HG03025 (cell line): Measurements from ENCODE around the gene IL1A.

Source experiments
- ATAC-seq: cut with Tn5 transposase; IDR thresholded peaks from one replicate; pipeline ENCODE4 v1.9.1; 2021; ENCODE audit warnings: mild to moderate bottlenecking, moderate library complexity; ENCODE audit not compliant: unreplicated experiment, low FRiP score

Gene IL1A

DNA sequence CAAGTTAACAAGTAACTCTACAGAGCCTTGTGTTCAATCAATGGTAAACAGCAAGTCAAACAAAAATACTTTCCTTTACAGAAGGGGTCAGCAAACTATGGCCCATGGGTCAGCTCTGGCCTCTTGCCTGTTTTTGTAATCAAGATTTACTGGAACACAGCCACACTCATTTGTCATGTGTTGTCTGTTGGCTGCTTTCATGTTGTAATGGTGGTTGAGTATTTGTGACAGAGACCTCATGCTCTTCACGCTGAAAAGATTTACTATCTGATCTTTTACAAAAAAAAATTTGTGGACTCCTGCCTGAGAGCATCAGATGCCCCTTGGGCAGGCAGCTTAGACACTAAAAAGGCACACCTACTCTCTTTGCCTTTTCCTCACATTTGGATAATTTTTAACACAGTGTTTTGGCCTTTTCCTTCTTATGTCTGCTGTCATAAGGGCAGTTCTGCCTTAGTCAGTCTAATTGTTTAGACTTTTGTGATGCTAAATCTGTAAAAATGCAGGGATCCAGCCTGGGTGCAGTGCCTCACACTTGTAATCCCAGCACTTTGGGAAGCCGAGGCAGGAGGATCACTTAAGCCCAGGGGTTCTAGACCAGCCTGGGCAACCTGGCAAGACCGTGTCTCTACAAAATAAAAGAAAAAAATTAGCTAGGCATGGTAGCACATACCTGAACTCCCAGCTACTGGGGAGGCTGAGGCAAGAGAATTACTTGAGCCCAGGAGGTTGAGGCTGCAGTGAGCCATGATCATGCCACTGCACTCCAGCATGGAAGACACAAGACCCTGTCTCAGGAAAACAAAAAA is 34.0 kb upstream of the IL1A start:
- ATAC-seq = no peak

DNA sequence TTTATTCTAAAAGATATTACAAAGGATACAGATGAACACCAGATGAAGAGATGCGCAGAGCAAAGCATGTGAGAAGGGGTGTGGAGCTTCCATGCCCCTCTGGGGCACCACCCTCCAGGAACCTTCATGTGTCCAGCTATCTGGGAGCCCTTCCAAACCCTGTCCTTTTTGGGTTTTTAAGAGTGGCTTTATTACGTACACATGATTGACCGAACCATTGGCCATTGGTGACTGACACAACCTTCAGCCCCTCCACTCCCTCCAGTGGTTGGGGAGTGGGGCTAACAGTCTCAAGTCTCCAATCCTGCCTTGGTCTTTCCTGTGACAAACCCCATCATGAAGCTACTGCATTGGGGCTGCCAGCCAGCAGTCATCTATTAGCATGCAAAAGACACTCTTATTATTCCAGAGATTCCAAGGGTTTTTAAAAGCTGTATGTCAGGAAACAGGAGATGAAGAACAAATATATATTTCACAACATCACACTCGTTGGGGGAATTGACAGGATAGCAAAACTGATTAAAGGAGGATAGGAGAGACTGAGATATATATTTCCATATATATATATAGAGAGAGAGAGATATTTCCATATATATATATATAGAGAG is 32.9 kb upstream of the IL1A start:
- no peak for ATAC-seq

DNA sequence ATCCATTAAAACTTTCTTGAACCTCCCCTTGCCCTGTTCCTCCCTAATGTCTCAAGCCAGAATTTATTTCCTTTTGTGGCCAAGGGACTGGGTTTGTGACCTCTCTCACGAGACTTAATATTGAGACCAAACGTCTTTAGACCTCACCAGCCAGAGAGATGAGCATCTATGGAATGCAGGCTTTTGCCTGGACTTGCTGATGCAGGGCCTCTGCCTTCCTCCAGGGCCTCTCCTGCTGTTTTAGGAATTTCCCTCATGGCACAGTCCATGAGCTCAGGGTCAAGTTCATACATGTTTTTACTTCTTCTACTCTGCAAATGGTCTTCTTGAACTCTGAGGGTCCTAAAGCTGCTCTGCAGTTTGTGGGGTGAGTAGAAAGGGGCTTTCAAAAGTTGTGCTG is 30.0 kb upstream of the IL1A start:
- ATAC-seq = no peak

DNA sequence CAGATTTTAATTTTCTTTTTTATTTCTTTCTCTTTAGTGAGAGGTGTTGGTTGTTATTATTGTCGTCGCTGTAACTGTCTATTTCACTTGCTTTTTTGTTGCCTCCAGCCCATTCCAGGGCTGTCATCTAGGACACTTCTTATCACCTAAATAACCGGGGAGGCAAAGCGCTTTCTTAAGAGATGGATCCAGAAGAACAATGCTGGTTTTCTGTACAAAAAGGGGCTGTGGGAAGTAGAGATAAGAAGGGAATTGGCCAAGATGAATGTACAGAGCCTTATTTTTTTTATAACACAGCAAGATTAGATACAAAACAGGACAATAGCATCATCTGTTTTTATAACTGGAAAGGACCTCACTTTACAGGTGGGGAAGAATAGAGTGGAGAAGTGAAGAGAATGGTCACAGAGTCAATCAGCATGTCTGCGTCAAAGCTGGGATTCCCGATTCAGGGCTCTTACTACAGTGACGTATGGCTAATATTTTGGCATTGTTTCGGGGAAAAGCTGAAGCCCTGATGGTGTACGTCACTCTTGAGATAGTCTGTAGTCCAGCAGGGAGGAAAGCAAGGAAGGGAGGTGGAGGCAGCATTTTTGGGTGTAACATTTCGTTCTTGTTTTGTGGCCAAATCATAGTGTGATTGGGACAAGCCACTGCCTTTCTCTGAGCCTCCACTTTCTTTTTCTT is 29.1 kb upstream of the IL1A start:
- no peak for ATAC-seq

DNA sequence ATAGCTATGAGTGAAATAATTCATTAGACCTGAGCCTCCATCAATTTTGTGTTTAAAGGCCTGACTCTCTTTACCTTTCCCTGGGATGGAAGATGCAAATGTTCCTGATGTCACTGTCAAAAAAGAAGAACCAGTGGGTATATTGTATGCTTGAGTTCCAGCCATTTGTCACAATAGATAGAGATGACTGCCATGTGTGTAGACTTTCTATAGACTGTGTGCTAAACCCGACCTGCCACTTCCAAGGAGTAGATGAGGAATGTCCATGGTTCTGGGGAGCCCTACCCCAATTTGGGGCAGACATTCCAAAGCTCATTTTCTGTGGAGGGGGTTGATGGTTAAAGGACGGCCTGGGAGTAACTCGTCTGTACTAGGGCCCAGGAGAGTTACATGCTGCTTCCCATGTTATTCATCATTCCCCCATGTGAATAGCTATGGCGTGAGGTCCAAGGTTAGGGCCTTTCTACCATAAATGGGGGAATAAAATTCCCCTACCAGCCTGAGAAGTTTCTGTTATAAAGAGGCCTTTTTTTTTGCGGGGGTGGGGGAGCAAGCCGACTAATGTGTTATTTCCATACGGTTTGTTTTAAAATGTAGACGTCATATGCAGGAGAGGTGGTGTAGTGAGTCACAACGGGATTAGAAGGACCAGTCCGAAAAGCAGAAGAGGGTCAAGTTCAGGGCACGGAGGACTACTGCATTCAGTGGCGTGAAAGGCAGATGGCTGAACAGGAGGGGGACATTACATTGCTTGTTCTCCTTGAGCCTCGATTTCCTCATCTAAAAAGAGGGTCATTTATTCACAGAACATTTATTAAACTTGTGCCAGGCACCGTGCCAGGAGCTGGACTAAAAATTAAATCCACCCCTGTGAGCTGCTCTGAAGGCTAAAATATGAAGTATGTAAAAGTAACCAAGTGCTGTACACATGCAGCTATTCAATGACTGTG is 28.3 kb upstream of the IL1A start:
- no peak for ATAC-seq

DNA sequence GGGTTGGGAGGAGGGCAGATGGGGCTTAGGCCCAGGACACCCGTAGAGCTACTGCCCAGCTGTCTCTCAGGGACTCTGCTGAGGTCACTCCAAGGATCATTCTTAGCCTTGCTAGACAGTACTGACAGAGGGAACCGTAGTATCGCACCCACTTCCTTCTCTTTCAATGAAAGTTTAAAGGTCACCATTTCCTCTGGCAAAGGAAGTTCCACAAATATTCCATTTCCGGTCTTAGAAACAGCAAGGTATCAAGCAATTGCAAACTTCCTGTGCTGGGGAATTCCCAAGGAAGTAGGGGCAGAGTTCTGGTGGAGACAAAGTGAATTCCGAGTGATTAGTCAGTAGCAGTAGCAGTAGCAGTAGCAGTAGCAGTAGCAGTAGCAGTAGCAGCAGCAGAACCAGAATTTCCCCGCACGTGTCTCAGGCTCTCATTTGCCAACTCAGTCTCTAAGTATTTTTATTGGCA is 27.6 kb upstream of the IL1A start:
- ATAC-seq = no peak

DNA sequence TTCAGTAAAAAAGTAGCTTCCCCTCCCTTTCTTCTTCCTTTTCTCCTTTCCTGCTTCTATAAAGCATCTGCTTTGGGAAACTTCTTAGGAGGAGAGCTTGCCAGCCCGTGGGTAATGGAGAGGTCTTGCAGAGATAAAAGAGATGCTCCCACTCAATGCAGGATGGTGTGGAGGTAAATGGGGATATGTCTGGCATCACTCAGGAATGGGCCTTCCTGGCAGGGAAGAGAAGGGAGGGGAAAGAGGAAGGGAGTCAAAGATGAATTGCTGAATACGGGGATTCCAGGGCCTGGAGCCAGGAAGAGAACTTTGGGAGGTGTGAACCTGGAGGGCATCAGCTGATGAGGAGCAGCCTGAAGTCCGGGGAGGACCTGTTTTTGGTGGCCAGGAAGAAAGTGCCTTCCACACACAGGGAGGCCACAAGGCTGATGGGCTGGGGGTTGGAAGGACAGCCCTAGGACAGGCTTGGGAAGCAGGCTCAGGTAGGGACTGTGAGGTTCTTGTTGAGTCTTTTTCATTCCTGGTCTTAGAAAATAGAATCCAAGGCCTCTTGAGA is 27.1 kb upstream of the IL1A start:
- no peak for ATAC-seq

DNA sequence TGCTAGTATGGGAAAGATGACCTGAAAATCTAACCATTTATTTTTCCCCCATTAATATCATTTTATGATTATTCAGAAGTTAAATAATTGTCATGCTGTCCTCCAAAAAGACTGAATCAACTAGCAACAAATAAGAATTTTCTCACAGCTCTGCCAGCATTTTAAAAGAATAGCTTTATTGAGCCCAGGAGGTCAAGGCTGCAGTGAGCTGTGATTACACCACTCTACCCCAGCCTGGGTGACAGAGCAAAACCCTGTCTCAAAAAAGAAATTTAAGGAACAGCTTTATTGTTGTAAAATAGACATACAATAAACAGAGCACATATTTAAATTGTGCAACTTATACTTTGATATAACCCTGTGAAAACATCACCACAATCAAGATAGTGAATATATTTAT is 24.8 kb upstream of the IL1A start:
- no peak for ATAC-seq

DNA sequence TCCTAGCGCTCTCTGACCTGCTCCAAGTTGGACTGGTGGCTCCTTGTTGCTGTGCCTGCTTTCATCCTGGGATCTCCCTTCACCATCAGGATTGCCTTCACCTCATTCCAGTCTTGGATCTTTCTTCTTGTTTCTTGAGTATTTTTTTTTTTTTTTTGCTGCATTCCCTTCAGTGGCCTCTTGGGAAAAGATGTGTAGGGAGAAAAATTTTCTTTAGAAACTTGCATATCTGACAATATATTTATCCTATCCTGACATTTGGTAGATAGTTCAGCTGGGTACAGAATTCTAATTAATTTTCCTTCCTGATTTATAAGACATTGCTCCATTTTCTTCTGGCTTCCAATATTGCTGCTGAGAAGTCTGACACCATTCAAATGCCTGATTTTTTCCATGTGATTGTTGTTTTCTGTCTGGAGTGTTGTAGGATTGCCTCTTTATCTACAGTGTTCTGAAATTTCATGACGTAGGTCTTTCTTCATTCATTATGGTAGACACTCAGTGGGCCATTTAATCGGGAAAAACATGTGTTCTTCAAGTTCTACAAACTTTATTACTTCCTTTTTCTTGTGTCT is 23.0 kb upstream of the IL1A start:
- no peak for ATAC-seq

DNA sequence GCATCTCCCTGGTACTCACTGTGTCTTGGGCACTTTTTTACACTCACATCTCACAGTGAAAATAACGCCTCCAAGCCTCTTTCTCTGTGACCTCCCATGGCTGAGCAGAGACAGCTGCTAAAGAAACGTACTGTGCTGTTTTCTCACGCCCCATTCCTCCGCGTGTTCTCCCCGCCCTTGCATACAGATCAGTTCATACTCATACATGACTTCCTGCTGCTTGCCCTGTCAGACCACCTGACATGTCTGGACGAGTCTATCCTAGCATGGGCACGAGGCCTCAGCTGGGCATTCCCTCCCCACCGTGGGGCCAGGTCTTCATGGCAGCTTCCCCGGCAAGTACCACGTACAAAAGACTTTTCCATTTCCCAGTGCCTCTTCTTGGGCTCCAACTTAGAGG is 21.2 kb upstream of the IL1A start:
- ATAC-seq = peak; percentile 72

DNA sequence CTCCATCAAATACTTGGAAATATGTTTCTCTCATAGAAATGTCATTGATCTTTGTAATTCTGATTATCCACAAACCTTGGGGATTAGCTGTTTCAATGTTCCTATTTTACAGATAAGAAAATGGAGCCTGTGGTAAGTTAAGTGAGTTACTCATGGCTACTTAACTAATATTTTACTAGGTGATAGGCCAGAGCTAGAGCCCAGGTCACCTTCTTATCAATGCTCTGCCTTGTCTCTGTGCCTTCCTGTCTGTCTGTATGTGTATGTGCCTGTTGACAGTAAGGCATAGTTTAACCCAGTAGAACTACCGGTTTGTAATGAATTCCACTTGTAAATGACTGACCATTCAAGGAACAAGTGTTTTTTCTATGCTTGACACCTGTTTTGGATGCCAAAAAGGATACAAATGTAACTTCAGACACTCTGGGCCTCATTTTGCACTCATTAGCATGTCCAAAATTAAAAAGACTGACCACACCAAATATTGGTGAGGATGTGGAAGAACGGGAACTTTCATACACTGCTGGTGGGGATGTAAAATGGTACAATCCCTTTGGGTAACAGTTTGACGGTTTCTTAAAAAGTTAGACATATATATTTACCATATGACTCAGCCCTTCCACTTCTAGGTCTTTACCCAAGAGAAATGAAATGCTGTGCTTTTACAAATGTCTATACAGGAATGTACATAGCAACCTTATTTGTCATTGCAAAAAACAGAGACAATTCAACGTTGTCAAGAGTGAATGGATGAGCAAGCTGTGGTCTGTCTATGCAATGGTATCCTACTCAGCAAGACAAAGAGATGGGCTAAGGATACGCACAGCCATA is 19.6 kb upstream of the IL1A start:
- ATAC-seq = no peak

DNA sequence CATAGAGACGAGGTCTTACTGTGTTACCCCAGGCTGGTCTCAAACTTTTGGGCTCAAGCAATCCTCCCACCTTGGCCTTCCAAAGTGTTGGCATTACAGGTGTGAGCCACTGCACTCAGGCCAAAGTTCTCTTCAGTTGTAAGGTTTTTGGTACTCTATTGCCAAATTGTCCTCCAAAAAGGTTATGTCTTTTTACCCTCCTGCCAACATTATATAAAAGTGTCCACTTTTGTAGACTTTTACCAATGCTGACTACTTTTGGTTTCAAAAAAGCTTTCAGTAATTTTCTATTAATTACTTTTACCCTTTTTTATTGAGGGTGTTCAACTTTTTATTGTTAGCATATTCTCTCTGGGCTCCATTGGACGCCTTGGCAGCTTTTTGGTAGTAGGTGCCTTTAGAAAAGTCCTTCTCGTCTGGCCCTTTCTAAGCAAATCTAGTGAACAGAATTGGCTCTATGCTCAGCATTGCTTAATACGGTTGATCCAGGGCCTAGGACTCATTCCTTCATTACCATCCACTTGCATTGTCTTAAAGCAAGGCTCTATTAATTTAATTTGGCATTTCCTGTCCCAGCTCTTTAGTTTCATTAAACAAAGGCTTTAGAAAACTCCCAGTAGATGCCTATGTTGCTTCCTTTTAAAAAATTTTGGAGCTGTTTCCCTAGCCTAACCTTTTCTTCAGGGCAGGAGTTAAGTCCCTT is 16.7 kb upstream of the IL1A start:
- ATAC-seq = no peak

DNA sequence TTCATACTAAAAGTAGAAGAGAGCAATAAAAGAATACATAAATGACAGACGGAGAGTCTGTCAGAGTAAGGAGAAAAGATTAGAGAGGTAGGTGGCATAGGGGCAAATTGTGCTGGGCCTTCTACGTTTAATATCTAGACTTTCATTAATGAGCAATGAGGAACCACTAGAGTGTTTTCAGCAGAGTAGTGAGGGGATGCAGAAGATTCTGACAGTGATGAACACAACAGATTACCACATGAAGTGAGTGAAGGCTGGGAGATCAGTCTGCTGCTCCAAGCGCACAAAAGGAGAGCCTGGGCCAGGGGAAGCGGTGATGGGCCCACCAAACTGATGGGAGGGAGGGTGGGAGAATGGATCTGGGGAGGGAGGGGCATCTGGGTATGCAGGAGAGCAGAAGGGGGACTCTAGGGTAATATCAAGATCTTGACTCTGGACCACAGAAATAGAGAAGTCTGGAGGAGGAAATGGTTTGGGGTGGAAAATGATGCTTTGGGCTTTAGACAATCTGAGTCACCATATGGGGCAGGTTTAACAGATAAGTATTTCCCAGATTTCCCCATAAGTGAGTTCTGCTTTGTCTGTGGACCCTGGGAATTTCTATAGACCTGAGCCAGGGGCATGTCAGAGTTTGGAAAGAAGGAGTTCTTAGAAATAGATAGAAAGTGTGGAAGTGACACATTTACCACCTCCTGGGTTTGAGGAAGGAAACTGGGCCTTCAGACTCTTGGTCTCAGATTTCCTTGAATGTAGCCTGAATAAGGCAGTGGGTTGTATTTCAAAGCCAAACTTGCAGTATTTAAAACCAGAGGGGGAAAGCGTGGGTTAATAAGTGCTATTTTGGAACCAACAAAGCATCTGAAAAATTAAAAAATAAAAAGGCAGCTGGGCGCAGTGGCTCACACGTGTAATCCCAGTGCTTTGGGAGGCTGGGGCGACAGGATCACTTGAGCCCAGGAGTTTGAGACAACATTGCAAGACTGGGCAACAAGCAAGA is 15.0 kb upstream of the IL1A start:
- no peak for ATAC-seq

DNA sequence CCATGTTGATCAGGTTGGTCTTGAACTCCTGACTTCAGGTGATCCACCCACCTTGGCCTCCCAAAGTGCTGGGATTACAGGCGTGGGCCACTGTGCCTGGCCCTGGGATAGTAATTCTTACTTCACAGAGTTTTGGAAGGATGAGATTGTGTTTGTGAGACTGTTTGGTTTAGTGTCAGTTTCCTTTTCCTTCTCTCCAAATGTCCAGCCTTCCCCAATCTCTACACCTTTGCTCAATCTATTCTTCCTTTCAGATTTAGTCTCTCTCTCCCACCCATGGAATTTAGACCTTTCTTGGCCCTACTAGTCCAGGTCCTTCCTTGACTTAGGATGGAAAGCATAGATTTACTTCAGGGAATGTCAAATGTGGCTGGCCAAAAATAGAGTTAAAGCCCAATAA is 12.2 kb upstream of the IL1A start:
- ATAC-seq = no peak

DNA sequence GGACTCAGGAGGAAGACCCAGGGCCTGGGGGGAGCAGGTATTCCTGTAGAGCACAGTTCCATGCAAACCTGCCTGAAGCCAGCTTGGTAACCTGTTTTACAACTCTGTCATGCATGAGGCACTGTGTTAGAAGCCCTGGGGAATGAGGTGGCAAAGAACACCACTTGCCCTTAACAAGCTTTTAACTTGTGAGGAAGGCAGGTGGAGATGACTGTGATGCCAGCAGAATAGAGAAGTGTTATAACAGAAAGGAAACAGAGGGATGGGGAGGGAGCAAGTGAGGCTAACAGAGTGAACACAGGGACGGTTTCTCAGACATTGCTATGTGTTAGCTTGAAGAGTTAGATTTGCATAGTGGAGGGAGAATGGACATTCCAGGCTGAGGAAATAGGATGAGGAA is 11.5 kb upstream of the IL1A start:
- ATAC-seq = no peak

DNA sequence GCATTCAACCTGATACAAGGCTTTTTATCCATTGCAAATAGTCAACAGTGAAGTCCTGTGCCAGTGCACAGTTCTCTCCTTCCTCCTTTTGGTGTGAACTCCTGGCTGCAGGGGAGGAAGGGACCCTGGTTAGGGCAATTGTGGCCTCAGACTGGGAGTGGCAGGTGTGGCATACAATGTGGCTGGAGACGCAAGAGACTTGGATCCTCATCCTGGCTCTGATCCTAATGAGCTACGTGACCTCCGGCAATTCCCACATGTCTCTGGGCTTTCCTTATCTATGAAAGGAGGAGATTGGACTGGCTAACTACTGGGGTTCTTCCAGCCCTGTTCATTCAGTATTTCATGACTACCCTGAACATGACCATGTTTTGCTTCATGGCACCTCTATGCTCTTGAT is 10.5 kb upstream of the IL1A start:
- ATAC-seq = no peak

DNA sequence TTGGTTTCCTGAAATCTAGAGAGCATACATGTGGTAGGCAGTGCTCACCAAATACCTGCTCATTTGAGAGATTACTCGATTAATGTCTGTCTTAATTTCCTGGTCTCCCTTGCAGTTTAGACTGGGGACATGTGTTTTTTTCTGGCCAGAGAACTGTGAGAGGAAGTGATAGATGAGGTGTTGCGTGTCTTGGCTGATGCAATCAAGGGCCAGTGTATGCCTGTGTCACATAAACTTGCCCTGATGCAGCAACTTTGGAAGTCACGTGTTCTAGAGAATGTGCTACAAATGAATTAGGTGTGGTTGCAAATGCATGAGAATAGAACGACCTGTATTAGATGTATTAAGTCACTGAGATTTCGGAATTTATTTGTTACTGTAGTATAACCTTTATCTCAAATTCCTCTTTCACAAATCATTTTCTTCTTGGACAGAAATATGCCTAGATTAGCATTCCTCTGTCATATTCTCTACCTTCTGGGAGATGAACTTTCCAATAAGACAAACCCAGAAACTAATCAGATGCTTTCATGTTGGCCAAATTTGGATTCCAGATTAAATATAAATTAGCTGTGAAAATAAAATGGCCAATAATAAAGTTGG is 9.9 kb upstream of the IL1A start:
- no peak for ATAC-seq
